ENCODE measurements around the gene CDKN2B-AS1. TPM values are rescaled to one million over a fixed set of nuclear protein-coding genes. Genes with fewer than 3 reads are reported as not detected.

Gene CDKN2B-AS1
- total RNA-seq, 1 experiment from 2014 or later: not detected

DNA sequence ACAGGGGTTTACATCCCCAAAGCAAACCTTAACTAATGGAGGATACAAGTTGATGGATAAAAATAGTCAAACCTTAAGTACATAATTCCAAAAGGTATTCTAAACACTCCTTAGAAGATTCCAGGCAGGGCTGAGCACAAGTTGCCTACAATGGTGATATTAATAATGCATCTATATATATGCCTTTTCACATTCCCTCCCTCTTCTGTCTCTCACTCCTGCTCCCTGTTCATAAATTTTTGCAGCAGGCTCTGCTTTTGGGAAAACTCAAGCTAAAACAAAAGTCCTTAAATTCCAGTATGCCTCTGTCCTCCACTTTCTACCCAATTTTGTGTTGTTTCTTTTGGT lies 153.9 kb downstream of the CDKN2B-AS1 start:
- no peak overlapping the region for H3K14ac ChIP-seq (ENCODE audit: insufficient read depth, low read length)
- H2AK5ac ChIP-seq (ENCODE audit: insufficient read length, low read length): no peak overlapping the region
- no peak overlapping the region for H2BK20ac ChIP-seq (ENCODE audit: low read depth, low read length, poor library complexity, severe bottlenecking)
- no peaks in the 10 kb centered on the region for H3K9me3 Mint-ChIP-seq
- H4K91ac ChIP-seq (ENCODE audit: insufficient read length, low read depth, low read length): no peak overlapping the region
- H3K4ac ChIP-seq (ENCODE audit: low read depth, low read length): no peak overlapping the region
- H3K4me1 ChIP-seq (ENCODE audit: insufficient read depth, low read length): no peaks in the 10 kb centered on the region
- H3K79me1 ChIP-seq (ENCODE audit: insufficient read depth, low read depth, low read length, poor library complexity, severe bottlenecking): no peaks in the 10 kb centered on the region
- no peaks in the 10 kb centered on the region for H4K20me1 ChIP-seq (ENCODE audit: control insufficient read depth, insufficient read depth, insufficient read length)
- DNase-seq: no peak
- TF ChIP-seq, protein P1, sequence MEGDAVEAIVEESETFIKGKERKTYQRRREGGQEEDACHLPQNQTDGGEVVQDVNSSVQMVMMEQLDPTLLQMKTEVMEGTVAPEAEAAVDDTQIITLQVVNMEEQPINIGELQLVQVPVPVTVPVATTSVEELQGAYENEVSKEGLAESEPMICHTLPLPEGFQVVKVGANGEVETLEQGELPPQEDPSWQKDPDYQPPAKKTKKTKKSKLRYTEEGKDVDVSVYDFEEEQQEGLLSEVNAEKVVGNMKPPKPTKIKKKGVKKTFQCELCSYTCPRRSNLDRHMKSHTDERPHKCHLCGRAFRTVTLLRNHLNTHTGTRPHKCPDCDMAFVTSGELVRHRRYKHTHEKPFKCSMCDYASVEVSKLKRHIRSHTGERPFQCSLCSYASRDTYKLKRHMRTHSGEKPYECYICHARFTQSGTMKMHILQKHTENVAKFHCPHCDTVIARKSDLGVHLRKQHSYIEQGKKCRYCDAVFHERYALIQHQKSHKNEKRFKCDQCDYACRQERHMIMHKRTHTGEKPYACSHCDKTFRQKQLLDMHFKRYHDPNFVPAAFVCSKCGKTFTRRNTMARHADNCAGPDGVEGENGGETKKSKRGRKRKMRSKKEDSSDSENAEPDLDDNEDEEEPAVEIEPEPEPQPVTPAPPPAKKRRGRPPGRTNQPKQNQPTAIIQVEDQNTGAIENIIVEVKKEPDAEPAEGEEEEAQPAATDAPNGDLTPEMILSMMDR (conservative IDR thresholded peaks at IDR 0.05): no peak
- H2BK5ac ChIP-seq (ENCODE audit: insufficient read length, low read length): no peak overlapping the region
- no peak overlapping the region for H3K4me3 Mint-ChIP-seq
- H3K18ac ChIP-seq (ENCODE audit: insufficient read length, low read depth, low read length): no peak overlapping the region
- H3T11ph ChIP-seq (ENCODE audit: low read length): no peak overlapping the region
- no peaks in the 10 kb centered on the region for H3K27me3 ChIP-seq (ENCODE audit: insufficient read depth, low read length)
- no peak overlapping the region for H2BK12ac ChIP-seq (ENCODE audit: insufficient read length, low read depth, low read length)
- no peak overlapping the region for H3K56ac ChIP-seq (ENCODE audit: insufficient read length, low read depth, low read length)
- H2BK120ac ChIP-seq (ENCODE audit: low read depth, low read length, poor library complexity, severe bottlenecking): no peak overlapping the region
- H3K79me2 ChIP-seq (ENCODE audit: insufficient read depth, low read length): no peaks in the 10 kb centered on the region
- H4K8ac ChIP-seq (replicated peaks; ENCODE audit: insufficient read length, low read depth, low read length): no peak overlapping the region
- no peaks in the 10 kb centered on the region for H3K23me2 ChIP-seq (ENCODE audit: insufficient read length, low read depth, low read length, poor library complexity, severe bottlenecking)
- H3K4me1 Mint-ChIP-seq: no peaks in the 10 kb centered on the region
- no peak overlapping the region for H2AFZ ChIP-seq (ENCODE audit: low read length)
- H3K9ac ChIP-seq (ENCODE audit: extremely low read depth, insufficient read length, low read length): no peak overlapping the region
- H3K23ac ChIP-seq (ENCODE audit: insufficient read length, low read depth, low read length): no peak overlapping the region
- H3K36me3 Mint-ChIP-seq (ENCODE audit: insufficient read depth in 1 of 3, low read depth in 3 of 3): no peaks in the 10 kb centered on the region
- H2BK15ac ChIP-seq (ENCODE audit: low read depth, low read length): no peak overlapping the region
- no peak overlapping the region for H3K27ac ChIP-seq (ENCODE audit: insufficient read length, low read depth, low read length)
- H4K5ac ChIP-seq (ENCODE audit: insufficient read length, low read depth, low read length): no peak overlapping the region
- H3K27ac Mint-ChIP-seq: no peak overlapping the region
- H3K4me2 ChIP-seq (ENCODE audit: insufficient read depth, insufficient read length, low read length): no peak overlapping the region
- H3K27me3 Mint-ChIP-seq (ENCODE audit: low read depth): no peaks in the 10 kb centered on the region
- H3K9me3 ChIP-seq (ENCODE audit: control insufficient read depth, low read depth, low read length): no peaks in the 10 kb centered on the region

All from H9 (cell line).